HUES48 (cell line): Measurements from ENCODE around the gene SCML2.

Experiments used
- H3K27ac ChIP-seq: one replicate; pipeline ENCODE4 v1.7.0; 2013; ENCODE audit warnings: low read depth, low read length, inconsistent platforms
- H3K27me3 ChIP-seq: 2 replicates; pipeline ENCODE4 v1.6.1; 2013; ENCODE audit warnings: mild to moderate bottlenecking, low read length; ENCODE audit not compliant: control insufficient read depth, insufficient read depth
- H3K36me3 ChIP-seq: 2 replicates; pipeline ENCODE4 v1.6.1; 2013; ENCODE audit warnings: low read length; ENCODE audit not compliant: control insufficient read depth, insufficient read depth
- H3K4me1 ChIP-seq: 2 replicates; pipeline ENCODE4 v1.6.1; 2013; ENCODE audit warnings: mild to moderate bottlenecking, low read length; ENCODE audit not compliant: control insufficient read depth, insufficient read depth
- H3K4me3 ChIP-seq: 2 replicates; pipeline ENCODE4 v1.5.1; 2013; ENCODE audit warnings: mild to moderate bottlenecking, low read depth, low read length
- H3K9ac ChIP-seq: 2 replicates; pipeline ENCODE4 v1.6.1; 2013; ENCODE audit warnings: mild to moderate bottlenecking, low read depth, low read length, moderate library complexity
- H3K9me3 ChIP-seq: 2 replicates; pipeline ENCODE4 v1.6.1; 2013; ENCODE audit warnings: low read length; ENCODE audit not compliant: control insufficient read depth, insufficient read depth

SCML2 gene

DNA sequence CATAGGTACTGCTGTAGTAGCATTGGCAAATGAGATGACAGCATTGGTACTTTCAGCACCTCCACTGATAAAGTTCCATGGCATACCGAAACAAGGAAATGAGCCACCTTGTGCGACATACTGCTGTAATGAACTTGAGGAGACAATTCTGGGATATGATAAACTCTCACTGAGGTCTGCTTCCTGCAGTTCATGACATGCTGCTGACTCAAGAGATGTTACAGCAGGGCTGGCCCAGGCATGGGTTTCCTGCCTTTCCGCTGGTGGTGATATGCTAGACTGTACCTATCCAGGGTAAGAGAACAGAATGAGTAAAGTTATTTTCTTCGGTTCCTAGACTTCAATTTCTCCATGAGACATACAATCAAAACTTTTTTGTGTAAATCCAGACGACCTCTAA lies 150.9 kb downstream of the SCML2 start:
- Histone ChIP-seq H3K27ac (no peak overlapping the region), H3K4me1 (no peaks in the 10 kb centered on the region), H3K9me3 (peaks cover 12% of the 10 kb centered on the region), H3K27me3 (no peaks in the 10 kb centered on the region), H3K36me3 (no peaks in the 10 kb centered on the region), H3K4me3 (no peak overlapping the region), H3K9ac (no peak overlapping the region)

DNA sequence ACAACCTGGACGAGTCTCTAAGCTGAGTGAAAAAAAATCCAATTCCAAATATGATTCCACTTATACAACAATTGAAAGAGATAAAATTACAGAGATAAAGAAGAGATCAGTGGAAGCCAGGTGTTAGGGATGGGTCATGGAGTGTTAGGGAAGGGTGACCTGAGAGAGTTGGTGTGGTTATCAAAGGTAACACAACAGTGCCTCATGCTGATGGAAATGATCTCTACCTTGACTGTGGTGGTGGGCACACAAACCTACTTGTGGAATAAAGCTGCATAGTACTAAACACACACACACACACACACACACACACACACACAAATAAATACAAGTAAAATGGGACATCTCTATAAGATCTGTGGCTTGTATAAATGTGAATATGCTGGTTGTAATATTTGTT lies 159.8 kb downstream of the SCML2 start:
- H3K9me3 ChIP-seq, result peaks cover 5% of the 10 kb centered on the region; the same call in 1 of the 2 replicates
- no peak overlapping the region for H3K27ac ChIP-seq
- no peaks in the 10 kb centered on the region for H3K36me3 ChIP-seq
- no peaks in the 10 kb centered on the region for H3K27me3 ChIP-seq
- no peak overlapping the region for H3K9ac ChIP-seq
- no peak overlapping the region for H3K4me3 ChIP-seq
- no peaks in the 10 kb centered on the region for H3K4me1 ChIP-seq
